Endometrial microvascular endothelial cells (primary cell): ENCODE measurements around the gene HOXB13. TPM values are rescaled to one million over a fixed set of nuclear protein-coding genes. Genes with fewer than 3 reads are reported as not detected.

Source experiments
- in situ Hi-C: cut with HindIII; loops from 2 replicates; pipeline ENCODE4 v1.10.0; 2017; ENCODE audit warnings: low sequenced_read_pairs, low pct_unique_long_range_greater_than_20kb; ENCODE audit errors: inconsistent ontology term
- total RNA-seq: library from RNA; depleted of rRNA; stranded (reverse); fragments of >200 nt; gene quantifications from one replicate; pipeline ENCODE4 v1.2.3, GENCODE V29; 2015; ENCODE audit errors: inconsistent ontology term

HOXB13 gene
- not detected for total RNA-seq

- in situ Hi-C loops = no loop called here
These were observed at the start of gene HOXB13 for GRCh38 chr17:48728232-48729231. Gene HOXB13, minus strand, starts transcription at chr17:48728750. Its CDS starts 157 bp downstream, at chr17:48728593.

GRCh38 chr17:48776602-48777001 is 48.1 kb upstream of the HOXB13 start:
- in situ Hi-C loops = no loop called here

GRCh38 chr17:48773245-48773644 is 44.7 kb upstream of the HOXB13 start:
- in situ Hi-C loops = no loop called here

GRCh38 chr17:48770954-48771353 is 42.4 kb upstream of the HOXB13 start:
- in situ Hi-C loops = no loop called here

- in situ Hi-C loops = no loop called here
These were observed 40.6 kb upstream of the HOXB13 start for GRCh38 chr17:48769009-48769675.

- in situ Hi-C loops = no loop called here
These were observed 38.8 kb upstream of the HOXB13 start for GRCh38 chr17:48767263-48767774.

GRCh38 chr17:48761114-48761513 is 32.6 kb upstream of the HOXB13 start:
- in situ Hi-C loops = no loop called here

- in situ Hi-C loops = no loop called here
These were observed 31.9 kb upstream of the HOXB13 start for GRCh38 chr17:48760411-48760810.

GRCh38 chr17:48759288-48759687 is 30.7 kb upstream of the HOXB13 start:
- in situ Hi-C loops = no loop called here

- in situ Hi-C loops = no loop called here
These were observed 29.0 kb upstream of the HOXB13 start for GRCh38 chr17:48757524-48757961.

- in situ Hi-C loops = no loop called here
These were observed 28.3 kb upstream of the HOXB13 start for GRCh38 chr17:48756830-48757251.

- in situ Hi-C loops = no loop called here
These were observed 26.8 kb upstream of the HOXB13 start for GRCh38 chr17:48755356-48755755.

GRCh38 chr17:48754500-48755261 is 26.1 kb upstream of the HOXB13 start:
- in situ Hi-C loops = no loop called here

GRCh38 chr17:48753794-48754499 is 25.4 kb upstream of the HOXB13 start:
- in situ Hi-C loops = no loop called here

- in situ Hi-C loops = no loop called here
These were observed 24.1 kb upstream of the HOXB13 start for GRCh38 chr17:48752399-48753288.

- in situ Hi-C loops = no loop called here
These were observed 23.3 kb upstream of the HOXB13 start for GRCh38 chr17:48751733-48752398.

GRCh38 chr17:48751172-48751571 is 22.6 kb upstream of the HOXB13 start:
- in situ Hi-C loops = no loop called here
